RWPE1 (cell line): ENCODE measurements around the gene CLDN15.
A peak's percentile ranks its signal among the peaks of the same experiment; 100 is the strongest.

Experiments used
- CTCF ChIA-PET: fragments of 350-600 bp; sonication (Branson Sonifier 250); formaldehyde crosslinking; extraction: SDS; loops from one replicate; lab custom pipeline; 2021; lab: Yijun Ruan, JAX
- POLR2A ChIA-PET: fragments of 400-600 bp; formaldehyde crosslinking; extraction: SDS; loops from one replicate; lab custom pipeline; 2020; ENCODE audit warnings: antibody characterized with exemption; ENCODE audit not compliant: low non-redundant PET; lab: Yijun Ruan, JAX
- DNase-seq: peaks from one replicate; pipeline ENCODE4 v3.0.0; 2012; ENCODE audit warnings: low spot score
- H3K27ac ChIP-seq: fragments of 450-650 bp; 2 replicates; pipeline ENCODE4 v1.5.1; 2017
- TF ChIP-seq, protein P1 (sequence below): fragments of 450-650 bp; conservative IDR thresholded peaks from 2 replicates; pipeline ENCODE4 v1.5.1; 2017; ENCODE audit warnings: low read depth, mild to moderate bottlenecking

CLDN15 gene

DNA sequence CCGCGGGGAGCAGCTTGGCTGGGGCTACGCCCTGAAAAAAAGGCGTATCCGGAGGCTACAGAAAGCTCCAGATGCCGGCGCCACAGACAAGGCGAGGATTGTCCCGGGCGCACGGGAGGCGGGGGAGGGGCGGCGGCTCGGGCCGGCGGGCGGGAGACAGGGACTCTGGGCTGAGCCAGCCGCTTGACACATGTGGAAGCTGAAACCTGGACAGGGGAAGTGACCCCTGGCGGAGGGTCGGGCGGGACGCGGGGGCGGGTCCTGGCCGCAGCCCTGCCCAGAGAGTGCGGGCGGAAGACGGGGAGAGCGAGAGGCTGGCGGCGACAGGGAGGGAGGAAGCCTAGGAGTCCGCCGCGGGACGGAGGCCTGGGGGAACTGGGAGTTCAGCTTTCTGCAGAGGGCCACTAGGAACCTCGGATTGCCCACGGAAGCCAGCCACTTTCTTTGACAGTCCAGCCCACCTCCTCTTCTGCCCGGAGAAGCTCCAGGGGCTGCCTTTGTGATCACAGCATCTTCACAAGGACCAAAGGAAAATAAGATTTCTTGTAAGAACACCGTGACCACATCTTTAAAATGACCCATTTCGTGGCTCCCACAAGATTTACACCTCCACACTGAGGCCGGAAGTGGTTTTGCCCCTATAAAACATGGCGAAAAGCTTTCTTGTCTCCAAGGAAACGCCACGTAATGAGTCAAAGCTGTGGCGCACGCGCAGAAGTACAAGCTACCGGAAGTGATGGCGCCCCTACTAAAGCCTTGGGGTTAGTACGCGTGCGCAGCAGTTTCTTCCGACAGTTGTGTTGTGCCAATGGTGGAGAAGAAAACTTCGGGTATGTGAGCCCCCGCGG, 20.0 kb downstream of the CLDN15 start, which contains the start of the genes PLOD3 and ZNHIT1:
Gene PLOD3 (minus strand): TSS at position 194 of the 848 bp plus-strand sequence. CDS start 307 bp downstream, outside the sequence.
Gene ZNHIT1 (plus strand): TSS at position 778 of the 848 bp plus-strand sequence. CDS start 31 bp downstream, at position 809.
- ChIA-PET CTCF (interaction anchor here (0.6 to 2.1 kb wide), 7 partner anchors 23 to 525 kb away, joined by 3 to 20 read pairs (median 4); no protein-coding TSS in a partner anchor), POLR2A (interaction anchor here (0.5 to 1.5 kb wide), 7 partner anchors 15 to 396 kb away, joined by 3 to 6 read pairs (median 3); partner anchors contain the start of gene CLDN15)
- H3K27ac ChIP-seq: peak within 1 kb of the TSS; percentile 97
- DNase-seq: peak; percentile 98
- TF ChIP-seq, protein P1, sequence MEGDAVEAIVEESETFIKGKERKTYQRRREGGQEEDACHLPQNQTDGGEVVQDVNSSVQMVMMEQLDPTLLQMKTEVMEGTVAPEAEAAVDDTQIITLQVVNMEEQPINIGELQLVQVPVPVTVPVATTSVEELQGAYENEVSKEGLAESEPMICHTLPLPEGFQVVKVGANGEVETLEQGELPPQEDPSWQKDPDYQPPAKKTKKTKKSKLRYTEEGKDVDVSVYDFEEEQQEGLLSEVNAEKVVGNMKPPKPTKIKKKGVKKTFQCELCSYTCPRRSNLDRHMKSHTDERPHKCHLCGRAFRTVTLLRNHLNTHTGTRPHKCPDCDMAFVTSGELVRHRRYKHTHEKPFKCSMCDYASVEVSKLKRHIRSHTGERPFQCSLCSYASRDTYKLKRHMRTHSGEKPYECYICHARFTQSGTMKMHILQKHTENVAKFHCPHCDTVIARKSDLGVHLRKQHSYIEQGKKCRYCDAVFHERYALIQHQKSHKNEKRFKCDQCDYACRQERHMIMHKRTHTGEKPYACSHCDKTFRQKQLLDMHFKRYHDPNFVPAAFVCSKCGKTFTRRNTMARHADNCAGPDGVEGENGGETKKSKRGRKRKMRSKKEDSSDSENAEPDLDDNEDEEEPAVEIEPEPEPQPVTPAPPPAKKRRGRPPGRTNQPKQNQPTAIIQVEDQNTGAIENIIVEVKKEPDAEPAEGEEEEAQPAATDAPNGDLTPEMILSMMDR: no peak; the same call in 1 of the 2 replicates

DNA sequence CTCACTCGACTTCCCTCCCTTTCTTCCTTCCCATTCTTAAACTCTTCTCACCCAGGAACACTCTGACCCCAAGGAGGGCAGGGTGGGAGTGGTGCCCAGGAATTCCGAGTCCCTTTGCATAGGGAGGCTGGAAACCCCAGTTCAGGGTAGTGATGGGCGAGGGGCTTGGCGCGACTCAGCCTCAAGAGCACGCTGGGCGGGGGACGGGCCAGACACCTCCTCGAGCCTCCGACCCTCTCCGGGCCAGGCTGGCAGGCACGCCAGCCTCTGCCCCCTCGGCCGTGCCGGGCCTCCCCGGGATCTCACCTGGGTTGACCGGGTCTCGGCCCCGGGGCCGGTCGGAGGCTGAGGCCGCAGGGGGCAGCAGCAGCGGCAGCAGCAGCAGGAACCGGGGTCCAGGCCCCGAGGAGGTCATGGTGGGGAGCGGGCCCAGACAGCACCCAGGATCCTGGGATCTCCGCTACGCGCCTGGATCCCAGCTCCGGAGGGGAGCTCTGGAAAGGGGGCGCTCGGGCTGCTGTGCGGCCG, 20.7 kb downstream of the CLDN15 start:
- peak overlapping the region; percentile 97 for H3K27ac ChIP-seq
- DNase-seq: no peak
- CTCF ChIA-PET: interaction anchor here (0.7 to 2.1 kb wide), 5 partner anchors 24 to 73 kb away, joined by 3 to 20 read pairs (median 4); no protein-coding TSS in a partner anchor
- POLR2A ChIA-PET: interaction anchor here (0.5 to 1.5 kb wide), 5 partner anchors 21 to 395 kb away, joined by 3 to 6 read pairs (median 3); partner anchors contain the start of gene CLDN15
- TF ChIP-seq, protein P1: no peak; the same call in 1 of the 2 replicates

DNA sequence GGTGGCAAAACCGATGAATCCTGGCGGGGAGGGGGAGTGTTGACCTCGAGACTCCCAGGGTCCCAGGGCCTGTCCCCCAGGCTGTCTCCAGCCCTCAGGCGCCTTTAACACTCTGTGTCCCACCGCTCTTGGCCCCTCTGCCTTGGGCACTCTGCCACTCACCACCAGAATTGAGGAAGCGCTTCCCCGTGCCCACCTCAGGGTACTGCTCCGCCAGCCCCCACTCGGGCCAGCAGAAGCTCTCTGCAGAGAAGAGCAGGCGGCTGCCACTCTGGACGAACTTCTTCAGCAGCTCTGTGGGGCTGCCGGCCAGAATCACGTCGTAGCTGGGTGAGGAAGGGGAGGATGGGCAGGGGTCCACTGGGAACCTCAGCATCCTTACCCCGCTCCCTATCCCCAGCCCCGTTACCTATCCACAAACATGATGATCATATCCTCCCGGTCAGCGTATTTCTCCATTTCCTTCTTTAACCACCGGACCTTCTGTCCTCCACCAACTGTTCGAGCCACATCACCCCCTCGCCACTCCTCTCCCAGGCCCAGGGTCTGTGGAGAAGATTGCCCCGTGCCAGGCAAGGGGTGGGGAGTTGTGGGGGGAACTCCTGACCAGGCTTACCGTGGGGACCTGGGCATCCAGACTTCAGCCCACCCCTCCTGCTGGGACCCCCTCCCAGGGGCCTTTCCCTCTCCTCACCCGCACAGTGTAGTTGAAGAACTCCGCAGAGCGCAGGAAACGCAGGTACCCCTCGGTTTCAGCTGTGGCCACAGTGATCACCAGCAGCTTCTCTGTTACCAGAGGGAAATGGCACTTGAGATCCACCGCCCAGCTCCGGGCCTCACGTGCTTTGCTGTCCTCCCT, 21.4 kb downstream of the CLDN15 start:
- CTCF ChIA-PET: interaction anchor here (0.7 to 1.4 kb wide), 3 partner anchors 24 to 67 kb away, joined by 3 to 4 read pairs (median 3); no protein-coding TSS in a partner anchor
- DNase-seq: no peak
- H3K27ac ChIP-seq: peak overlapping the region; percentile 97
- POLR2A ChIA-PET: no interaction called here
- TF ChIP-seq, protein P1: no peak

DNA sequence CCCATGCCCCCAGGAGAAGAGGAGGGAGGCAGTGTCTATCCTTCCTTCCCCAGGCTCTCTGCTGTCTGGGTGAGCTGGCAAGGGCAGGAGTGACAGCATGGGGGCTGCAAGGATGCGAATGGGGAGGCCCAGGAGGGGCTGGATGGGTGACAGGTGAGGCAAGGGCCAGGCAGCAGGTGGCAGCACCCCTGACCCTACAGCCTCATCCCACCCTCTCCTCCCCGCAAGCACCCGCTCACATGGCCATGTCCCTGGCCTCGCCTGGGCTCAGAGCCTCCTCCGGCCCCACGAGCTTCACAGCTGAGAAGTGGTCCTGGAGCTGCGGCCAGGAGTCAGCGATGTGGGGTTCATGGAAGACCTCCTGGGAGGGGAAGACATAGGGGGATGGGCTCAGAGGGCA, 25.6 kb downstream of the CLDN15 start:
- CTCF ChIA-PET: no interaction called here
- POLR2A ChIA-PET: no interaction called here
- TF ChIP-seq, protein P1: no peak
- no peak overlapping the region for H3K27ac ChIP-seq
- DNase-seq: no peak

DNA sequence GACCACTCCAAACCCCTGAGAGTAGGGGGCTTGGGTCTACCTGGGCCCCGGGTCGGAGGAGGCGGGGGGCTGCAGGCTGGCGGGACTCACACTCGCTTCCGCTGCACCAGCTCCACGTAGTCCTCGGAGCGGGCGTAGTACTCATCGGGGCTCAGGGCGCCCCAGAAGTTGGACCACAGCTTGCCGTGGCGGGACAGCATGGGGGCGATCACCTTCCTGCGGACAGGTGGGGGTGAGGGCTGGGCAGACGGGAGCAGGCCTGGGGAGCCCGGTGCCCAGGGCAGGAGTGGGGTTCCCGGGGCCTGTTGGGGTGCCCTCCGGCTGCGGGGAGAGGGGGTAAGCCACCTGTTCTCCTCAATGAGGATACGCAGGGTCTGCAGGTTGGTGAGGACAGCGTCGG, 26.1 kb downstream of the CLDN15 start:
- DNase-seq: no peak
- H3K27ac ChIP-seq: no peak overlapping the region
- ChIA-PET POLR2A (no interaction called here), CTCF (interaction anchor here (0.6 kb wide), 1 partner anchor 19 kb away, joined by 3 read pairs; no protein-coding TSS in a partner anchor)
- TF ChIP-seq, protein P1: no peak
